ENCODE data around the gene GOPC. TPM values are rescaled to one million over a fixed set of nuclear protein-coding genes. Genes with fewer than 3 reads are reported as not detected.

GOPC gene
- total and polyA plus RNA-seq, 7 donors: 8.7 to 18.2 (median 14.9) TPM

DNA sequence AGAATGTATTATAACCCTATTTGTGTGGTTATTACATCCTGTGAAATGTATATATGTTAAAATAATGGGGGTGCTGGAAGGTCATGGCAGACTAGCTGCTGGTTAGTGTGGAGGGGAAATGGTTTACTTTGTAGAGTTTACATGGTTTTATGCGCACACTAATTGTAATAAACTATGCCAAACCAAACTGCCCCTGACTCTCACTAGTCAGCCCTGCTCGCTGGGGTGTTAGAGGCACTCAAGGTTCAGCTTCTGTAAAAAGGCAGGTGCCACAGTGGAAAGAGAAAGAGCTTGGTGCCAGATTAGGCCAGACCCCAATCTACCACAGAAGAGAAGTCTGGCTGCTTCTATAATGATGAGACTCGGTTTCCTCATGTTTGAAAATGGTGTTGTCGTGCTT lies 52.7 kb downstream of the GOPC start:
- WGBS, 3 donors: 95 to 98% (median 97%) methylated on average over 4 of the region's 4 CpGs
- peak overlapping the region; percentile 72 for H3K4me3 ChIP-seq
- peaks cover under 1 to 3% of the 10 kb centered on the region in 2 donors for H3K36me3 ChIP-seq (ENCODE audit: insufficient read depth in 1 of 2, low read depth in 1 of 2)
- intact Hi-C loops (cut with DNase I): loop anchor here in 1 of 2 donors (5.0 kb wide), 1 partner anchor 67 kb away; the partner anchor contains the start of gene DCBLD1
- peaks cover 2% of the 10 kb centered on the region for H3K4me1 ChIP-seq
- H3K27ac ChIP-seq: peak overlapping the region; percentile 10
- no peak for TF ChIP-seq CTCF (IDR thresholded peaks at IDR 0.05)
- H3K9me3 ChIP-seq: no peaks in the 10 kb centered on the region
- ATAC-seq: no peak
- DNase-seq: no peak
- no peaks in the 10 kb centered on the region for H3K27me3 ChIP-seq (ENCODE audit: insufficient read depth in 3 of 3, low read length in 2 of 3)

DNA sequence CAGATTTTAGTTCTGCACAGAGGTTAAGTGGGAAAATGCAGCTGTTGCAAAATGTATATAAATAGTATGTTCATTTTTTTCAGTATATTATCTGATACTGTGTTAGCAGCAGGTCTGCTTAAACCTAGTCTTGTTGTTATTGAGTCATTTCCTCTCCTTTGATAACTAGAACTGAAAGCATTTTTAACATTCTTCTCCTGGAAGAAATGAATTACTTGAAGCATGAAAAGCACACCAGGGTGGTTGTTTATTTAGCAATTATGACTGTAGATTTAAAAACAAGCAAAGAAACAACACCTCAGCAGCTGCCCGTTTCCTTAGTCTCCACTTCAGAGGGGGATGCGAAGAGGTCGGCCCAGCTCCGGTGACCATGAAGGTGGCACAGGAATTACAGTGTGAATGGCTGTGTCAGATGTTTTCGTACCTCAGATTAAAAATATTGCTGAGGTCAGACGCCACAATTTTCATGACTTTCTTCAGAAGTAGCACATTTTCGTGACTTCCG lies 53.5 kb downstream of the GOPC start:
- Histone ChIP-seq H3K36me3 (ENCODE audit: insufficient read depth in 1 of 2, low read depth in 1 of 2) (peaks cover 3 to 8% of the 10 kb centered on the region in 2 donors), H3K4me3 (peak overlapping the region; percentile 72), H3K27ac (peak overlapping the region; percentile 85), H3K27me3 (ENCODE audit: insufficient read depth in 3 of 3, low read length in 2 of 3) (no peaks in the 10 kb centered on the region), H3K4me1 (peaks cover 2% of the 10 kb centered on the region), H3K9me3 (no peaks in the 10 kb centered on the region)
- ATAC-seq (no peak), DNase-seq (no peak)
- TF ChIP-seq CTCF (IDR thresholded peaks at IDR 0.05): no peak
- WGBS, 3 donors: 79 to 89% (median 81%) methylated on average over 8 of the region's 8 CpGs
- intact Hi-C loops (cut with DNase I): loop anchor here in 1 of 2 donors (5.0 kb wide), 1 partner anchor 67 kb away; the partner anchor contains the start of gene DCBLD1

DNA sequence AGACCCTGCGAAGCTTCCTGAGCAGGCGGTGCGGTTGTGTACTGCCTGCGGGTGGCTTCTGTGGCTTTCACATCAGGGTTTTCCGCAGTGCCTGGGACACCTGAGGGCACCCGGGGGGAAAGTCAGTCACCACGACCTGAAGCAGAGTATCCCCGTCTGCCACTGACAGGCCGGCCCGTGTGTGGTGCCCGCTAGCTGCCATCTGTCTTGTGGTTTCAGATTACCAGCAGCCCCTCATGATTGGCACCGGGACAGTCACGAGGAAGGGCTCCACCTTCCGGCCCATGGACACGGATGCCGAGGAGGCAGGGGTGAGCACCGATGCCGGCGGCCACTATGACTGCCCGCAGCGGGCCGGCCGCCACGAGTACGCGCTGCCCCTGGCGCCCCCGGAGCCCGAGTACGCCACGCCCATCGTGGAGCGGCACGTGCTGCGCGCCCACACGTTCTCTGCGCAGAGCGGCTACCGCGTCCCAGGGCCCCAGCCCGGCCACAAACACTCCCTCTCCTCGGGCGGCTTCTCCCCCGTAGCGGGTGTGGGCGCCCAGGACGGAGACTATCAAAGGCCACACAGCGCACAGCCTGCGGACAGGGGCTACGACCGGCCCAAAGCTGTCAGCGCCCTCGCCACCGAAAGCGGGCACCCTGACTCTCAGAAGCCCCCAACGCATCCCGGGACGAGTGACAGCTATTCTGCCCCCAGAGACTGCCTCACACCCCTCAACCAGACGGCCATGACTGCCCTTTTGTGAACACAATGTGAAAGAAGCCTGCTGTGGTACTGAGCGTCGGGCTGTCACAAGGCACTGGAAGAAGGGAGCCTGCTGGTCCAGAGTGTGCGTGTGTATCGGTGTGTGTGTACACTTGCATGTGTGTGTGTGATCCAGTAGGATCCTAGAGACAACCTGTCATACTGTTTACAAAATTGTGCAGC lies 54.4 kb downstream of the GOPC start:
- WGBS, 3 donors: 18 to 26% (median 22%) methylated on average over 54 to 64 of the region's 64 CpGs
- Histone ChIP-seq H3K27ac (peak overlapping the region; percentile 85), H3K4me3 (peak overlapping the region; percentile 72), H3K4me1 (peaks cover 2% of the 10 kb centered on the region), H3K36me3 (ENCODE audit: insufficient read depth in 1 of 2, low read depth in 1 of 2) (peaks cover 3 to 10% of the 10 kb centered on the region in 2 donors), H3K9me3 (no peaks in the 10 kb centered on the region), H3K27me3 (ENCODE audit: insufficient read depth in 3 of 3, low read length in 2 of 3) (no peaks in the 10 kb centered on the region)
- intact Hi-C loops (cut with DNase I): loop anchor here in 1 of 2 donors (5.0 kb wide), 1 partner anchor 66 kb away; the partner anchor contains the start of gene DCBLD1
- peak; percentile 92 to 96 (median 94) for ATAC-seq
- TF ChIP-seq CTCF (IDR thresholded peaks at IDR 0.05): peak; percentile 9
- DNase-seq: peak; percentile 78 to 91

- intact Hi-C loops (cut with DNase I): loop anchor here in 1 of 2 donors (5.0 kb wide), 1 partner anchor 64 kb away; the partner anchor contains the start of gene DCBLD1
- ATAC-seq: no peak
These were observed 55.6 kb downstream of the GOPC start for GRCh38 chr6:117546674-117547073.

More at GRCh38 chr6:117546674-117547073, 55.6 kb downstream of the GOPC start:
- 84 to 87% (median 86%) methylated on average over 5 of the region's 5 CpGs for WGBS, 3 donors
- Histone ChIP-seq H3K4me1 (peaks cover 2% of the 10 kb centered on the region), H3K27me3 (ENCODE audit: insufficient read depth in 3 of 3, low read length in 2 of 3) (no peaks in the 10 kb centered on the region), H3K4me3 (no peak overlapping the region), H3K36me3 (ENCODE audit: insufficient read depth in 1 of 2, low read depth in 1 of 2) (peaks cover 4 to 17% of the 10 kb centered on the region in 2 donors), H3K27ac (peak overlapping the region; percentile 85), H3K9me3 (no peaks in the 10 kb centered on the region)
- no peak for DNase-seq
- no peak for TF ChIP-seq CTCF (IDR thresholded peaks at IDR 0.05)

All from psoas muscle (tissue), 8 donors.